Right renal cortex interstitium (tissue), 3 donors: ENCODE results near the gene SMIM28. TPM values are rescaled to one million over a fixed set of nuclear protein-coding genes. Genes with fewer than 3 reads are reported as not detected.

Experiments used
- DNase-seq, 3 donors: peaks; one replicate each; pipeline ENCODE4 v3.0.0-alpha.2; 2013; ENCODE audit warnings: low read depth in 3 of 3, low spot score in 2 of 3
- polyA plus RNA-seq, 3 donors: library from polyadenylated mRNA; unstranded; fragments of 120-200 nt; gene quantifications; one replicate each; pipeline ENCODE4 v1.2.1, GENCODE V29; 2013; ENCODE audit not compliant: insufficient read length in 3 of 3

The SMIM28 gene
- polyA plus RNA-seq, 3 donors = 0.14 TPM; not detected in 2

DNA sequence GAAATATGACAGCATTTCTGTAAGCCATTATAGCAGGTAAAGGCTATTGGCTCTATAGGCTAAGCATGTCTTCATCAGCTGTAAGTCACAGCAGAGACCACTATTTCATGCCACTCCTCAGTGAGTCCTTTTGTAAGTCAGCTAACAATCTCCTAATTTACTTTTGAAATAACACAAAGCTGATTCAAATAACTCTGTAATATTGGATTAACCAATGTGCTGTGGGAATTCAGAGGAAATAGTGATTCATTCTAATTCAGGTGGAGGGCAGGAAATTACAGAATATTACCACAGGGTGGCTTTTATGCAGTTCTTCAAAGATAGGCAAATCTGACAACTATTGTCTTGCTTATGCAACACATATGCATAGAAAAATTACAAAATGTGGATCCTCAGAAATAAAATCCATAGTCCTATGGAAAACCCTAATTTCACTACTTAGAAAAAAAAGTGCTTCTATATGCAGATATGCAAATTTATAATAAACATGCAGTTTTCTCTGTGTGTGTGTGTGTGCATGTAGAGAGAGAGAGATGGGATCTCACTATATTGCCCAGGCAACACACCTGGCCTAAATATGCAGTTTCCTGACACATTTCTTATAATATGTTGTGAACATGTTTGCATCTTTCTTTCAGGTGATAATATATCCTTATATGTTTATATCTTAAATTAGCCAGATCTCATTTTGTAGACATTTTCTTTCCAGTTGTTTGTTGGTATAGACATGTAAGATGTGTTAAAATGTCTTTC is 4.8 kb upstream of the SMIM28 start:
- no peak for DNase-seq

DNA sequence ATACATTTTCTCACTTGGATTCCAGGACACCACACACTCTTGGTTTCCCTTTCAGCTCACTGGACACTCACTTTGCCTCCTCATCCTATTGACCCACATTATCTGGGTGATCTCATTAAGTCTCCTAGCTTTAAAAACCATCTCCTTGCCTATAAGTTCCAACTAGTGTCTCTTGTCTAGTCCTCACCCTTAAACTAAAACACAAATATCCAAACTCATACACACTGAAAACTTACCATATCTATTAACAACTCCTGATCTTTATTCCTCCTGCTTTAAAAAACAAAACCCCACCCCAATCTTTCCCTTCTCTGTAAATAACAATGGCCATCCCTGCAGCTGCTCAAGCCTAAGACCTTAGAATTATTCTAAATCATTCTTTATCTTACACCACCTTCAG is 3.5 kb upstream of the SMIM28 start:
- DNase-seq = no peak

- DNase-seq = no peak
Measured at GRCh38 chr6:138374815-138375214, 2.9 kb upstream of the SMIM28 start.

GRCh38 chr6:138377042-138377441 is 663 bp upstream of the SMIM28 start:
- no peak for DNase-seq

GRCh38 chr6:138378463-138378862 is 758 bp downstream of the SMIM28 start:
- no peak for DNase-seq

- DNase-seq = no peak
Measured at GRCh38 chr6:138382498-138383265, 5.0 kb downstream of the SMIM28 start.

- DNase-seq = no peak
Measured at GRCh38 chr6:138383776-138384175, 6.1 kb downstream of the SMIM28 start.

DNA sequence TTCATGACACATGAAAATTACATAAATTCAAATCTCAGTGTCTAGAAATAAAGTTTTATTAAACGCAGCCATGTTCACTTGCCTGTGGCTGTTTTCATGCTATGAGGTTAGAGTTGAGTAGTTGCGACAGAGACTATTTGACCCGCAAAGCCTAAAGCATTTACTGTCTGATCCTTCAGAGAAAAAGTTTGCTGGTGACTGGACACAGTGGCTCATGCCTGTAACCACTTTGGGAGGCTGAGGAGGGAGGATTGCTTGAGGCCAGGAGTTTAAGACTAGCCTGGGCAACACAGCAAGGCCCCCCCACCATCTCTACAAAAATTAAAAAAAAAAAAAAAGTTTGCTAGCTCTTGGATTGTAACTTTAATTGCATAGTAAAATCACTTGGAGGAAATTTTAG is 9.2 kb downstream of the SMIM28 start:
- DNase-seq = no peak

DNA sequence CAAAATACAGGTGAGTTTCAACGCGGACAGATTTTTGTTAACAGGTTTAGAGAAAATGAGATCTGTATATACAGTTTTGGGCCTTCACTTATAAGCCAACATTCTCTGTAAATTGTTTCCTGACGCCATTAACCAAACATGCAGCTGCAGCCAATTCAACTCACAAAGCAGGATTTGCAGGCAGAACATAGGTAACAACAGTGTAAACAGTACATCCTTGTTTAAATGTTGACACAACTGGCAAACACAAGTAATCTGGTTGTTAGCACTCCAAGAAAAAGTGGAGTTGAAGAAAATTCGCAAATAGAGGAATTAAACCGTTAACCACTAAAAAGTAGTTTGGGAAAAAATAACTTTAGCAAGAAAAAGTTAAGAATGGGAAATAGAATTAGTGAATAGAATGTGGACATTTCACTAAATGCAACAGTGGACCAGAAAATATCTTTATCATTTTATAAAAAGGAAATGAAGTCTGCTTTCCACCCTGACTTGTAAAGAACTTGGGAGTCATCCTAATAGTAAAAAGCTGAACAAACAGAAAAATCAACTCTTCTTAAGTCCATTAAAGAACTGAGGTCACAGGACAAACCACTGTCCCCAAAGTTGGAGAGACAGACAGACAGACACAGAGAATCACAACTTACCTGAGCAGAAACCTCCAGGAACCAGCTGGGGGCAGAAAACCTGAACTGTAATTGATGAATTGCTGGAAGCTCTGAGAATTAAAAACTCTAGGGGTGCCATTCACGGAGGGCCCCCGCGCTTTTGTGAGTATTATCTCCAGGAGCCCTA is 10.1 kb downstream of the SMIM28 start:
- DNase-seq = no peak

DNA sequence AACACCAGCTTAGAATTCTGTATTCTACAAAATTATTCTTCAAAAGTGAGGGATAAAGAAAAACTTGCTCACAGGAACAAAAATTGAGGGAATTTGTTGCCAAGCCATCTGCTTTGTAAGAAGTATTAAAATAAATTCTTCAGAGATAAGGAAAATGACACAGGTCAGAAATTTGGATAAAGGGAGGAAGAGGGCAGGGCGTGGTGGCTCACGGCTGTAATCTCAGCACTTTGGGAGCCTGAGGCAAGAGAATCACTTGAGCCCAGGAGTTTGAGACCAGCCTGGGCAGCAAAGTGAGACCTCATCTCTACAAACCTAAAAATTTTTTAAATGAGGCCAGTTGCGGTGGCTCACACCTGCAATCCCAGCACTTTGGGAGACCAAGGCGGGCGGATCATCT is 11.8 kb downstream of the SMIM28 start:
- DNase-seq = no peak

- no peak for DNase-seq
Measured at GRCh38 chr6:138393871-138394783, 16.4 kb downstream of the SMIM28 start.

GRCh38 chr6:138396709-138397108 is 19.0 kb downstream of the SMIM28 start:
- no peak for DNase-seq

DNA sequence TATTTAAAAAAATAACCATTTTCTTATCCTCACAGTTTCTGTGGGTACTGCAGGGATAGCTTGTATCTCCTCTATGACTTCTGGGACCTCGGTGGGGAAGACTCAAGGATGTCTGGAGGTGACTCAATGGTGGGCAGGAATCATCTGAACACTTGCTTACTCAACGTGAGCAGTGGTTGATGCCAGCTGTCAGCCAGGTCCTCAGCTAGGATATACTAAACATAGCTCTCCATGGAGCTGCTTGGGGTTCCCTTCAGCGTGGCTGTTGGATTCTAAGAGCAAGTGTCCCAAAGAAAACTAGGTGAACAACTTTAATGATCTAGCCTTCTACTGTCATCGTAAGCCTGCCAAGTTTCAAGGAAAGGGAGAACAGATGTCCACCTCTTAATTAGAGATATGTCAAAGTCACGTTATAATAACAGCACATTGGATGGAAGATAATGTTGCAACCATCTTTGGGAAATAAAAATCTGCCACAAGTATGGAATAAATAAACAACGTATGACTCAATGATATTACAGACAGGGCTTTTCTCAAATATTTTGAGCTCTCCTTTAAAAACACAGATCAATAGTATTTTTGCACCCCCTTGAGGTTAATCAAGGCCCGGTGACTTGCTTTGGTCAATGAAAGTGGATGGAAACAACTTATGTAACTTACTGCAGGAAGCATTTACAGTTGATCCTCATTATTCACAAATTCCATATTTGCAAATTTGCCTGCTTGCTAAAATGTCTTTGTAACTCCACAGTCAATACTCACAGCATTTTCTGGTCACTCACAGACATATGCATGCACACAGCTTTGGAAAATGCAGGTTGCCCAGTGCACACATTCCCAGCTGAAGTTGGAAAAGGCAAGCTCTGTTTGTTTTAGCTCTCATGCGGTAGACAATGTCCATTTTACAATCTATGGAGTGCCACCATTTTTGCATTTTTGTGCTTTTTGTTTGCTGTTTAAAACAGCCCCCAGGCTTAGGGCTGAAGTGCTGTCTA is 19.7 kb downstream of the SMIM28 start:
- no peak for DNase-seq

DNA sequence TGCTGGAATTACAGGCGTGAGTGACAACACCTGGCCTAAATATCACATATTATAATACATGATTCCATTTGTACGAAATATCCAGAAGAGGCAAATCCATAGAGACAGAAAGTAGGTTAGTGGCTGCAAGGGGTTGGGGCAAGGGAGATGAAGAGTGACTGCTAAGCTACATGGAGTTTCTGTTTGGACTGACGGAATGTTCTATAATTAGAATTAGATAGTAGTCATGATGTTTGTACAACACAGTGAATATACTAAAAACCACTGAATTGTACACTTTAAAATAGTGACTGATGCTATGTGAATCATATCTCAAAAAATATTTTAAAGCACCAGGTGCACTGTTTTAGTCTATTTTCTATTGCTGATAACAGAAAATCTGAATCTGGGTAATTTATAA is 22.6 kb downstream of the SMIM28 start:
- DNase-seq = no peak

DNA sequence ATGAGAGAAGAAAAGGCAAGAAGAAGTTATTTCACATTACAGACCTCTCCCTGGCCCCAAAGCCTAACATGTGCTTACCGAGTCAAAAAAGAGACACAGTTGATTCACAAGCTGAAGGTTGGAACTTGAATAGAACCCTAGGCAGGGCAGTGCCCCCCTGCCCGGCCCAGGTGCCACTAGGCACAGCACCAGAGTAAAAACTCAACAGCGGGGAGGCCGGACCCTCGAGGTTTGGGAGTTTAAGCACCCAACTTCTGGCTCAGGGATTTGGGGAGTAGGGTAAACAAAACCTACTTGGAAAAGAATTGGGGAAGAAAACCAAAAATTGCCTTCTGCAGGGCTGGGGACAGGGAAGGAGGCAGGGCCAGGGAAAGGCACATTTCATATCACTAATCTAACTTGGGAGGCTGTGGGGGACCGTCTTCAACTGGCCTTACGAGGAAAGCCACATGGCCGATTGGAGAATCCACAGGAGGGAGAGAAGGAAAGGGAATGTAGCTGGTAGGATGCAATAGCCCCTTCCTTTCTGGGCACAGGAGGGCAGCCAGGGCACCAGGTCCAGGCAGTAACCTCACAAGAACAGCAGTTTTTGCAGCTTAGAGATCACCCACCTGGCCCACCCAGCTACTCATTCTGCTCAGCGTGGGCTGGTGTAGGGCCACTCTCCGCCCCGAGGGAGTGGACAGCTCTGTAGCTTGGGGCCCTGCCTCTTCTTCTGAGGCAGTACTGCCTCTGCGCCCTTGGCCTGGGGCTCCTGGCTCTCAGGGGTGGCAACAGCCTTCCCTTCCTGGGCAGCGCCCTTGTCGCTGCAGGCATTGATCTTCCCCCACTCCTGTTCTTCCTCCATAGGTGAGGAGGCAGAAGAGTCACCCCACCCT is 24.5 kb downstream of the SMIM28 start:
- no peak for DNase-seq

DNA sequence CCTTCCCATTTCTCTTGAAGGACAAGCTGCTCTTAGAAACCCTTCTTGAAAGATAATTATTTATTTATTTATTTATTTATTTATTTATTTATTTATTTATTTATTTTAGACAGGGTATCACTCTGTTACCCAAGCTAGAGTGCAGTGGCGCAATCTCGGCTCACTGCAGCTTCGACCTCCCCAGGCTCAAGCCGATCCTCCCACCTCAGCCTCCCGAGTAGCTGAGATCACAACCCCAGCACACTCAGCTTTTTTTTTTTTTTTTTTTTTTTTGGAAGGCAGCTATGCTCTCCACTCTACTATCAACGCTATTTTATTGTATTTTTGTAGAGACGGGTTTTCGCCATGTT is 25.1 kb downstream of the SMIM28 start:
- DNase-seq = no peak

- no peak for DNase-seq
Measured at GRCh38 chr6:138403324-138403800, 25.7 kb downstream of the SMIM28 start.
